Kidney epithelial cell (primary cell): ENCODE measurements around the gene USP31. TPM values are rescaled to one million over a fixed set of nuclear protein-coding genes. Genes with fewer than 3 reads are reported as not detected.
A peak's percentile ranks its signal among the peaks of the same experiment; 100 is the strongest.

Experiments used
- DNase-seq: peaks from one replicate; pipeline ENCODE4 v3.0.0-alpha.2; 2010; ENCODE audit warnings: low read depth
- H3K27me3 ChIP-seq: 2 replicates; pipeline ENCODE4 v1.6.0; 2011; ENCODE audit warnings: low read length; ENCODE audit not compliant: control insufficient read depth, insufficient read depth
- H3K36me3 ChIP-seq: 2 replicates; pipeline ENCODE4 v1.5.1; 2011; ENCODE audit warnings: low read length; ENCODE audit not compliant: control insufficient read depth, insufficient read depth
- H3K4me3 ChIP-seq: 2 replicates; pipeline ENCODE4 v1.5.1; 2011; ENCODE audit warnings: low read depth, mild to moderate bottlenecking, control low read depth, low read length
- CTCF ChIP-seq: IDR thresholded peaks from 2 replicates; pipeline ENCODE4 v1.5.1; 2011; ENCODE audit warnings: mild to moderate bottlenecking, moderate library complexity, low read length, control low read depth, inconsistent platforms; ENCODE audit not compliant: insufficient read depth, poor library complexity, severe bottlenecking
- total RNA-seq: library from RNA; depleted of rRNA; stranded (reverse); fragments of >200 nt; gene quantifications from 2 replicates; pipeline ENCODE4 v1.2.3, GENCODE V29; 2015

Gene USP31
- total RNA-seq, 1 donor from 2014 or later: 16.1 TPM

- Histone ChIP-seq H3K4me3 (no peak overlapping the region), H3K27me3 (peaks cover 9% of the 10 kb centered on the region), H3K36me3 (no peaks in the 10 kb centered on the region)
- no peak for TF ChIP-seq CTCF
- DNase-seq: no peak
These were observed 39.7 kb upstream of the USP31 start for GRCh38 chr16:23188911-23189310.

GRCh38 chr16:23187341-23187740 lies 38.1 kb upstream of the USP31 start:
- Histone ChIP-seq H3K4me3 (no peak overlapping the region), H3K27me3 (peaks cover 23% of the 10 kb centered on the region), H3K36me3 (no peaks in the 10 kb centered on the region)
- TF ChIP-seq CTCF: no peak
- DNase-seq: no peak

GRCh38 chr16:23186171-23186570 lies 36.9 kb upstream of the USP31 start:
- Histone ChIP-seq H3K36me3 (no peaks in the 10 kb centered on the region), H3K4me3 (no peak overlapping the region), H3K27me3 (peaks cover 26% of the 10 kb centered on the region)
- DNase-seq: no peak
- no peak for TF ChIP-seq CTCF

- TF ChIP-seq CTCF: no peak
- H3K27me3 ChIP-seq: peaks cover 28% of the 10 kb centered on the region
- no peaks in the 10 kb centered on the region for H3K36me3 ChIP-seq
- DNase-seq: no peak
- no peak overlapping the region for H3K4me3 ChIP-seq
These were observed 36.4 kb upstream of the USP31 start for GRCh38 chr16:23185656-23186055.

GRCh38 chr16:23183543-23183862 lies 34.3 kb upstream of the USP31 start:
- Histone ChIP-seq H3K27me3 (peaks cover 28% of the 10 kb centered on the region), H3K36me3 (no peaks in the 10 kb centered on the region), H3K4me3 (no peak overlapping the region)
- DNase-seq: no peak
- TF ChIP-seq CTCF: no peak

GRCh38 chr16:23182679-23183542 lies 33.7 kb upstream of the USP31 start, which contains the start of gene SCNN1G:
Gene SCNN1G, plus strand, starts transcription at chr16:23182745. Its CDS starts 3,527 bp downstream, at chr16:23186272.
- Histone ChIP-seq H3K4me3 (peak within 1 kb of the TSS; percentile 31), H3K27me3 (peaks cover 28% of the 10 kb centered on the region), H3K36me3 (no peaks in the 10 kb centered on the region)
- no peak for TF ChIP-seq CTCF
- no peak for DNase-seq
